Natural killer cell (primary cell): ENCODE data around the gene ARL8A. TPM values are rescaled to one million over a fixed set of nuclear protein-coding genes. Genes with fewer than 3 reads are reported as not detected.
"Not testable (repeated sequence)": the region's sequence is repeated elsewhere in the genome, so short reads cannot be mapped to it uniquely, and the experiment has no call there.

Experiments used
- ATAC-seq, 3 donors: fragments of 150-1000 bp in 2 of 3; fragments of 200-7000 bp in 1 of 3; cut with Tn5 transposase; 1 replicate in 1 of 3; 2 replicates in 2 of 3; pipeline ENCODE4 v1.10.0; 2021; ENCODE audit warnings: mild to moderate bottlenecking in 2 of 3, moderate library complexity in 2 of 3
- DNase-seq, 2 donors: peaks; one replicate each; pipeline versions ENCODE4 v3.0.0 to v3.0.0-alpha.2; 2013 to 2021; ENCODE audit warnings: mixed read lengths in 1 of 2
- H3K27ac ChIP-seq: one replicate; pipeline ENCODE4 v1.5.1; 2013; ENCODE audit warnings: mild to moderate bottlenecking, low read length
- H3K27me3 ChIP-seq: one replicate; pipeline ENCODE4 v1.6.1; 2013; ENCODE audit warnings: low read length; ENCODE audit not compliant: control insufficient read depth, insufficient read depth
- H3K36me3 ChIP-seq: one replicate; pipeline ENCODE4 v1.6.1; 2013; ENCODE audit warnings: low read length; ENCODE audit not compliant: control insufficient read depth, insufficient read depth
- H3K4me1 ChIP-seq: one replicate; pipeline ENCODE4 v1.6.1; 2013; ENCODE audit warnings: low read length; ENCODE audit not compliant: control insufficient read depth, insufficient read depth
- H3K4me3 ChIP-seq: one replicate; pipeline ENCODE4 v1.5.1; 2013; ENCODE audit warnings: low read length
- H3K9me3 ChIP-seq: one replicate; pipeline ENCODE4 v1.6.1; 2013; ENCODE audit warnings: low read length; ENCODE audit not compliant: control insufficient read depth, insufficient read depth
- H3K27ac Mint-ChIP-seq, 2 donors: one replicate each; pipeline ENCODE4 v1.8.0; 2022; ENCODE audit warnings: mild to moderate bottlenecking in 2 of 2, mixed read lengths in 2 of 2, moderate library complexity in 1 of 2
- H3K27me3 Mint-ChIP-seq, 2 donors: one replicate each; pipeline ENCODE4 v1.8.0; 2022; ENCODE audit warnings: low read depth in 2 of 2, mixed read lengths in 2 of 2
- H3K36me3 Mint-ChIP-seq: one replicate; pipeline ENCODE4 v1.8.0; 2022; ENCODE audit warnings: mixed read lengths
- H3K4me1 Mint-ChIP-seq, 2 donors: one replicate each; pipeline ENCODE4 v1.8.0; 2022; ENCODE audit warnings: mixed read lengths in 2 of 2
- H3K4me3 Mint-ChIP-seq: one replicate; pipeline ENCODE4 v1.8.0; 2022; ENCODE audit warnings: mild to moderate bottlenecking, moderate library complexity, mixed read lengths
- H3K9me3 Mint-ChIP-seq, 2 donors: one replicate each; pipeline ENCODE4 v1.8.0; 2022; ENCODE audit warnings: mixed read lengths in 2 of 2
- WGBS: methylation state at CpG from one replicate; pipeline ENCODE4 v1.1.7; 2013; ENCODE audit warnings: missing lambda C conversion rate; ENCODE audit not compliant: insufficient coverage; 5-methylcytosine and 5-hydroxymethylcytosine counted together
- intact Hi-C: fragments of 100-400 bp; cut with micrococcal nuclease; formaldehyde crosslinking; loops from one replicate; pipeline ENCODE4 v1.14.2; 2022
- total RNA-seq, 4 donors: library from RNA; stranded (reverse); fragments of 120-200 nt in 1 of 4; gene quantifications; one replicate each; pipeline versions ENCODE4 v1.2.3 to v1.2.4, GENCODE V29; 2013 to 2022
- TF ChIP-seq, protein P1 (sequence below): fragments of 200-600 bp; IDR thresholded peaks from one replicate; pipeline ENCODE4 v1.8.0; 2022; ENCODE audit warnings: antibody characterized with exemption

Gene ARL8A
- total RNA-seq, 3 donors from 2014 or later (not counting 1 experiment from before 2014, with no cell fraction given): 109 to 120 (median 109) TPM

GRCh38 chr1:202143011-202143767, 1.3 kb downstream of the ARL8A start:
- Mint-ChIP-seq H3K9me3 (no peaks in the 10 kb centered on the region), H3K36me3 (no peaks in the 10 kb centered on the region), H3K27ac (peak overlapping the region; percentile 90 to 96), H3K27me3 (no peaks in the 10 kb centered on the region), H3K4me1 (peaks cover 32 to 53% of the 10 kb centered on the region in 2 donors), H3K4me3 (peak overlapping the region; percentile 95)
- no peaks in the 10 kb centered on the region for H3K27me3 ChIP-seq
- DNase-seq (peak in 1 of 2 donors; percentile 47), ATAC-seq (peak; percentile 24 to 50 (median 37))
- H3K4me1 ChIP-seq: peaks cover 28% of the 10 kb centered on the region
- peak overlapping the region; percentile 60 for H3K4me3 ChIP-seq
- peak overlapping the region; percentile 69 for H3K27ac ChIP-seq
- 3% methylated on average over 17 of the region's 17 CpGs for WGBS
- no peaks in the 10 kb centered on the region for H3K9me3 ChIP-seq
- H3K36me3 ChIP-seq: peaks cover 15% of the 10 kb centered on the region
- TF ChIP-seq, protein P1, sequence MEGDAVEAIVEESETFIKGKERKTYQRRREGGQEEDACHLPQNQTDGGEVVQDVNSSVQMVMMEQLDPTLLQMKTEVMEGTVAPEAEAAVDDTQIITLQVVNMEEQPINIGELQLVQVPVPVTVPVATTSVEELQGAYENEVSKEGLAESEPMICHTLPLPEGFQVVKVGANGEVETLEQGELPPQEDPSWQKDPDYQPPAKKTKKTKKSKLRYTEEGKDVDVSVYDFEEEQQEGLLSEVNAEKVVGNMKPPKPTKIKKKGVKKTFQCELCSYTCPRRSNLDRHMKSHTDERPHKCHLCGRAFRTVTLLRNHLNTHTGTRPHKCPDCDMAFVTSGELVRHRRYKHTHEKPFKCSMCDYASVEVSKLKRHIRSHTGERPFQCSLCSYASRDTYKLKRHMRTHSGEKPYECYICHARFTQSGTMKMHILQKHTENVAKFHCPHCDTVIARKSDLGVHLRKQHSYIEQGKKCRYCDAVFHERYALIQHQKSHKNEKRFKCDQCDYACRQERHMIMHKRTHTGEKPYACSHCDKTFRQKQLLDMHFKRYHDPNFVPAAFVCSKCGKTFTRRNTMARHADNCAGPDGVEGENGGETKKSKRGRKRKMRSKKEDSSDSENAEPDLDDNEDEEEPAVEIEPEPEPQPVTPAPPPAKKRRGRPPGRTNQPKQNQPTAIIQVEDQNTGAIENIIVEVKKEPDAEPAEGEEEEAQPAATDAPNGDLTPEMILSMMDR: no peak
- intact Hi-C loops: no loop called here

DNA sequence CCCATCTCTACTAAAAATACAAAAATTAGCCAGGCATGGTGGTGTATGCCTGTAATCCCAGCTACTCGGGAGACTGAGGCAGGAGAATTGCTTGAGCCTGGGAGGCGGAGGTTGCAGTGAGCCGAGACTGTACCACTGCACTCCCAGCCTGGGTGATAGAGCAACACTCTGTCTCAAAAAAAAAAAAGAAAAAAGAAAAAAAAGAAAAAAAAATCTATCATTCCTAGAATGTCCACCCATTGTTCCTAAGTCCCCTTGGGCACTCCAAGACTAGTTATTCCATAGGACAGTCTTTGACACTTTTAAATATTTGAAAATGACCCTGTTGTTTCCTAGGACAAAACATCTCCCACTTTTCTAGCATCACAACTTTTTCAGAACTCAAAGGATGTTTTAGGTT, 3.1 kb downstream of the ARL8A start:
- H3K27me3 Mint-ChIP-seq, H3K27ac ChIP-seq, H3K27me3 ChIP-seq, DNase-seq, ATAC-seq, H3K36me3 ChIP-seq, intact Hi-C loops, H3K9me3 ChIP-seq, H3K4me3 ChIP-seq, H3K9me3 Mint-ChIP-seq, H3K36me3 Mint-ChIP-seq: not testable (repeated sequence)
- H3K4me3 Mint-ChIP-seq: peak overlapping the region; percentile 21
- H3K4me1 Mint-ChIP-seq: peaks cover 34 to 56% of the 10 kb centered on the region in 2 donors
- peak overlapping the region in 1 of 2 donors; percentile 90 for H3K27ac Mint-ChIP-seq
- H3K4me1 ChIP-seq: peaks cover 28% of the 10 kb centered on the region
- 100% methylated on average over 1 of the region's 3 CpGs for WGBS

DNA sequence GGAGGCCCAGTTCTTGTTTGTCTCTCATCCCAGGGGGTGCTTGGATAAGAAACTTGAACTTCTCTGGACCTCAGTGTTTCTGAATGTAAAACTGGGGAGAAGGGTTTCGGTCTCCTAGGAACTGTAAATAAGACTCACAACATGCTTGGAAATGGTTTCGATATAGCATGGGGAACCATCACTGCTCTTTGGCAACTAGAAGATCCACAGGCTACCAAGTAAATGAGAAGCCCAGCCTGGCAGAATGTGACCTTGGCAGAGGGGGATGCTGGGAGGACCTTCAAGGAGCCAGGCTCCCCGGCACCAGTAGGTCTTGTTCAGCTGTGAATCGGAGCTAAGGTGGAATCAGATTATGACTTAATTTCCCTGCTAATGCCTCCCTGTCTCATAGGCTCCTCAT, 3.7 kb downstream of the ARL8A start:
- Histone ChIP-seq H3K4me3 (no peak overlapping the region), H3K27ac (no peak overlapping the region), H3K27me3 (no peaks in the 10 kb centered on the region), H3K9me3 (no peaks in the 10 kb centered on the region), H3K4me1 (peaks cover 27% of the 10 kb centered on the region), H3K36me3 (peaks cover 7% of the 10 kb centered on the region)
- Mint-ChIP-seq H3K36me3 (no peaks in the 10 kb centered on the region), H3K4me3 (no peak overlapping the region), H3K9me3 (no peaks in the 10 kb centered on the region), H3K27ac (peak overlapping the region in 1 of 2 donors; percentile 34), H3K27me3 (no peaks in the 10 kb centered on the region), H3K4me1 (peaks cover 34 to 56% of the 10 kb centered on the region in 2 donors)
- 92% methylated on average over 4 of the region's 4 CpGs for WGBS
- DNase-seq (no peak), ATAC-seq (no peak)
- TF ChIP-seq, protein P1: no peak
- intact Hi-C loops: no loop called here

DNA sequence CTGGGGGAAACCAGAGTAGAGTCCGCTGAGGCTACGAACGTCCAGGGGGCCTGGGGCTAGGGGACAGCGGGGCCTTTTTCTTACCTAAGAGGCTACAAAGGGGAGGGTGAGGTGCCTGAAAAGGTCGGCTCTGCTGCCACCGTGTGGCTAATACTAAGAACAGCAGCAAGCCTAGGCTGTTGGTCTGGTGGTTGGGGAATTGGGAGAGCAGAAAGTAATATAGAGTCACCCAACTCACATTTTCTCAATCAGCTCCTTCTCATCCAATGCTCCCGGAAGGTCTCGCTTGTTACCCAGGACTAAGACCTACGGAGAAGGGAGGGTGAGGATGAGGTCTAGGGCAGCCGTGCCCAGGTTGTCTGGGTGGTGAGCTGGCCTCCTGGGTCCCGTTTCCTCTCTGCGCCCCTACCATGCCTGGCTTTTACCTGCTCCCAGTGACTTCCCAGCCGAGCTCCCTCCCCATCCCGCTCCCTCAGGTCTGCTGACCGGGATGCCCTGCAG, 9.3 kb downstream of the ARL8A start:
- intact Hi-C loops: loop anchor here (10.0 kb wide), 1 partner anchor 120 kb away; the partner anchor contains the start of gene ELF3
- WGBS: 54% methylated on average over 14 of the region's 15 CpGs

More for the DNA sequence above, 9.3 kb downstream of the ARL8A start:
- H3K9me3 Mint-ChIP-seq: no peaks in the 10 kb centered on the region
- ATAC-seq (peak; percentile 82 to 95 (median 90)), DNase-seq (peak; percentile 40 to 79)
- TF ChIP-seq, protein P1: peak; percentile 86
- H3K4me3 Mint-ChIP-seq: no peak overlapping the region
- H3K4me3 ChIP-seq: no peak overlapping the region
- no peaks in the 10 kb centered on the region for H3K36me3 Mint-ChIP-seq
- no peaks in the 10 kb centered on the region for H3K27me3 ChIP-seq
- no peaks in the 10 kb centered on the region for H3K4me1 ChIP-seq
- peak overlapping the region in 1 of 2 donors; percentile 14 for H3K27ac Mint-ChIP-seq
- peaks cover 8 to 19% of the 10 kb centered on the region in 2 donors for H3K4me1 Mint-ChIP-seq
- H3K9me3 ChIP-seq: no peaks in the 10 kb centered on the region
- no peaks in the 10 kb centered on the region for H3K27me3 Mint-ChIP-seq
- H3K36me3 ChIP-seq: peaks cover 41% of the 10 kb centered on the region
- no peak overlapping the region for H3K27ac ChIP-seq
